Measurements from ENCODE around the gene NPAS3.

DNA sequence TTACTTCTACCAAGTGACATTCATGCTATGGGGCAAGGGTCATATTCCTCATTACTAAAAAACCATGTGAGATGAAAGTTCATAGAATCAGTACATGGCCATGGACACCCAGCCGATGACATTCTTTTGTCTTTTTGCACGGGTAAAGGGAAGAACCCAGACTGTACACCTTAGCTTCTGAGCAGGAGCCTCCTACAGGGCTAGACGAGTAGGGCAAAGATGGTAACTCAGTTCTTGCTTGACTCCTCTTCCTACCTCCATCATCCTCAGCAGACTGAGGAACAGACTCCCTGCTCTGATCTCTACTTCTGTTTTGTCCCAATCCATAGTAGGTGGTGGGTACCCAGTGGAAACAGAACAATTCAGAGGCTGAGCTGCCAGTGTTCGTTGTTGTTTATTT is 281.3 kb downstream of the NPAS3 start:
- TF ChIP-seq, protein P1, sequence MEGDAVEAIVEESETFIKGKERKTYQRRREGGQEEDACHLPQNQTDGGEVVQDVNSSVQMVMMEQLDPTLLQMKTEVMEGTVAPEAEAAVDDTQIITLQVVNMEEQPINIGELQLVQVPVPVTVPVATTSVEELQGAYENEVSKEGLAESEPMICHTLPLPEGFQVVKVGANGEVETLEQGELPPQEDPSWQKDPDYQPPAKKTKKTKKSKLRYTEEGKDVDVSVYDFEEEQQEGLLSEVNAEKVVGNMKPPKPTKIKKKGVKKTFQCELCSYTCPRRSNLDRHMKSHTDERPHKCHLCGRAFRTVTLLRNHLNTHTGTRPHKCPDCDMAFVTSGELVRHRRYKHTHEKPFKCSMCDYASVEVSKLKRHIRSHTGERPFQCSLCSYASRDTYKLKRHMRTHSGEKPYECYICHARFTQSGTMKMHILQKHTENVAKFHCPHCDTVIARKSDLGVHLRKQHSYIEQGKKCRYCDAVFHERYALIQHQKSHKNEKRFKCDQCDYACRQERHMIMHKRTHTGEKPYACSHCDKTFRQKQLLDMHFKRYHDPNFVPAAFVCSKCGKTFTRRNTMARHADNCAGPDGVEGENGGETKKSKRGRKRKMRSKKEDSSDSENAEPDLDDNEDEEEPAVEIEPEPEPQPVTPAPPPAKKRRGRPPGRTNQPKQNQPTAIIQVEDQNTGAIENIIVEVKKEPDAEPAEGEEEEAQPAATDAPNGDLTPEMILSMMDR (IDR thresholded peaks at IDR 0.05; ENCODE audit: low read depth, low read length): no peak
- no peak for TF ChIP-seq EZH2phosphoT487 (IDR thresholded peaks at IDR 0.05; ENCODE audit: low read depth)

Measured in OCI-LY3 (cell line).